ENCODE results near the gene CEACAM1.
"Not testable (repeated sequence)": the region's sequence is repeated elsewhere in the genome, so short reads cannot be mapped to it uniquely, and the experiment has no call there.

The CEACAM1 gene

DNA sequence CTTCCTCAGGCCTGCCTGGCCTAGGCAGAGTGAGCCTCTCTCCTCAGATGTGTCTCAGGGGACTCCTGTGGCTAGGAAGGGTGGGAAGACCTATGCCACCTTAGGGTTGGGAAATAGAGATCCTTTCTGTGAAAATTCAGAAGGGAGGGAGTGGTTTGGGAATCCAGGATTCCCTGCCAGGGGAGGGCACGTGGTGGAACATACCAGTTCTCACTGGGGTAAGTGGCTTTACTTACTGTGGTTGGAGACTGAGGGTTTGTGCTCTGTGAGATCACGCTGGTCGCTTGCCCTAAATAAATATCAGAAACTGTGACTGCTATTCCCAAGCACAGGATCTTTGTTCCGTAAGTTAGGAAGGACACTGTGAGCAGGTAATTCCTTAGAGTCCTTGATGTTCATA lies 16.9 kb downstream of the CEACAM1 start:
- DNase-seq (ENCODE audit: low spot score): no peak

DNA sequence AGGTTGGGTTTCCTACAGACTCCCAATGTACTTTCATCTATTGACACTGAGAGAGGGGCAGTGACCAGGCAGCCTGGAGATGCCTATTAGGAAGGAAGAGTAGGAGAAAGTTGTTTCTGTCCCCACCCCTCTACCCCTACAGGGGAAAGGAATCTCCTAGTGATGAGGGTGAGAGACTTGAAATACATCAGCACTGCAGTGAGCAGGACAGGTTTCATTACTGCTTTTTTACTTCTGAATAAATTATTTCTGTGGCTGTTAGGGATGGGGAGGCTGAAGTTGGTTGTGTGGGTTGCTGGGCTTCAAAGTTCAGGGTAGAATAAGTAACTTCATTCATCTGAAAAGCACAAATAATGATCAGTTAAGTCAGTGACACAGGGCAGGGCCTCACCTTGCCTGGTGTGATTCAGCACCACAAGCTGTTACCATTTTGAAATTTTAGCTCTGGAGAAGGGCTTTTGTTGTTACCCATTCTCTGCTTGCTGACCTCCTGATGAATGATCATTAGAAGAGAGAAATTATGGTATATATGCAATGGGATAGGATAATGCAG lies 19.3 kb downstream of the CEACAM1 start:
- no peak for DNase-seq (ENCODE audit: low spot score)

DNA sequence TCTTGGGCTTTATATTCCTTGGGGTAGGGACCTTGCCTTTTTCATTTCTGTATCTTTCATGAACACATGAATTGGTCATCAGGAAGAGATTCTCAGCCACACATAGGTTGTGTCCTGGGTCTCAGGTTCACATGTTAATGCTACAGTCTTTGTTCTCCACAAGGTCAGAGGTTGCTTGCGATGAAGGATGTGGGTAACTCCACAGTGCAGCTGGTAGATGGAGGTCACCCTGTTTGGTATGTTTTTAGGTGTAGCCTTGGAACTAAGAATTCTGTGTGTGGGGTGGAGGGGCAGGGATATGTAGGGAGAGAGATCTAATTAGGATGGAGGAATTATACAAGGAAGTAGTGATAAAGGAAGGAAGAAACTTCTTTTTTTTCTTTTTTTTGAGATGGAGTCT lies 23.2 kb downstream of the CEACAM1 start:
- DNase-seq (ENCODE audit: low spot score): no peak

DNA sequence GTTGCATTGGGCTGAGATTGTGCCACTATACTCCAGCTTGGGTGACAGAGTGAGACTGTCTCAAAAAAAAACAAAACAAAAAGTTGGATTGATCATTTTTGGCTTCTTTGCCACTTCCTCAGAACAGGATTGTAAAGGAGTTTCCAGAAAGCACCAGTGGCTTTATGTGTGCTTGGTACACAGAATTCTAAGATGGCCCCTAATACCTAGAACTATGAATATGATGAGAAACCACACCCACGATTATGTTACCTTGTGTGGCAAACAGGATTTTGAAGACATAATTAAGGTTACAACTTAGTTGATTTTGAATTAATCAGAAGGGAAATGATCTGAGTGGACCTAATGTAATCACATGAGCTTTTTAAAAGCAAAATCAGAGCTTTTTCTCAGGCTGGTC lies 26.5 kb downstream of the CEACAM1 start:
- peak; percentile 18 for DNase-seq (ENCODE audit: low spot score)

DNA sequence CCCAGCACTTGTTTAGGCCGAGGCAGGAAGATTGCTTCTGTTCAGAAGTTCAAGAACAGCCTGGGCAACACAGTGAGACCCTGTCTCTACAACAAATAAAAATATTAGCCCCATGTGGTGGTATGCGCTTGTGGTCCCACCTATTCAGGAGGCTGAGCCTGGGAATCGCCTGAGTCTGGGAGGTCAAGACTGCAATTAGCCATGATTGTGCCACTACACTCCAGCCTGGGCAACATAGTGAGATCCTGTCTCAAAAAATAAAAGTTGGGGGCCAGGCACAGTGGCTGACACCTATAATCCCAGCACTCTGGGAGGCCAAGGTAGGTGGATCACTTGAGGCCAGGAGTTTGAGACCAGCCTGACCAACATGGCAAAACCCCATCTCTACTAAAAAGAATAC lies 27.0 kb downstream of the CEACAM1 start:
- DNase-seq (ENCODE audit: low spot score): not testable (repeated sequence)

DNA sequence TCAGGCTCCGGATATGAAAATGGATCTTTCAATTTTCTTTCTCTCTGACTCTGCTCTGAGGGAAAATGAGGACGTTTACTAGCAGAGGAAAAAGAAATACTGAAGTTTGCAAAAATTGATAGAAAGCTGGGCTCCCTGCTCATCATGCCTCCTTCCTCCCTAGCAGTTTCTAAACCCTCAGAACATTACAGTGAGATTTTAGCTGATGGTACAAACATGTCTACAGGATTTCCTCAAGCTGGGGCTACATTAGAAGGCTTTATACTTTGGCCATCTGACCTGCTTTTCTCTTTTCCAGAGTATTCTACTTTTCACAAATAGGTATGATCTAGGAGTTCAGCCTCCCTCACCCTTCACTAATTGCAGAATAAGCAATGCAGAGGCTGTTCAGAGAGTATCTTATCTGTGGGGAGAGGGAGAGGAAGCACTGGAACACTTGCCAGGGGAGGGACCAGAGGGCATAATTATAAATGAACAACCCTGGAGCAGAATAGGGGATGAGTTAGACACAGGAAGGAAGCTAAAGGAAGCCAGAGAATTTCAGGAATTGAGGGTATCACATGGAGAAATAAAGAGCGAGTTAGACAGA lies 30.0 kb downstream of the CEACAM1 start:
- no peak for DNase-seq (ENCODE audit: low spot score)

DNA sequence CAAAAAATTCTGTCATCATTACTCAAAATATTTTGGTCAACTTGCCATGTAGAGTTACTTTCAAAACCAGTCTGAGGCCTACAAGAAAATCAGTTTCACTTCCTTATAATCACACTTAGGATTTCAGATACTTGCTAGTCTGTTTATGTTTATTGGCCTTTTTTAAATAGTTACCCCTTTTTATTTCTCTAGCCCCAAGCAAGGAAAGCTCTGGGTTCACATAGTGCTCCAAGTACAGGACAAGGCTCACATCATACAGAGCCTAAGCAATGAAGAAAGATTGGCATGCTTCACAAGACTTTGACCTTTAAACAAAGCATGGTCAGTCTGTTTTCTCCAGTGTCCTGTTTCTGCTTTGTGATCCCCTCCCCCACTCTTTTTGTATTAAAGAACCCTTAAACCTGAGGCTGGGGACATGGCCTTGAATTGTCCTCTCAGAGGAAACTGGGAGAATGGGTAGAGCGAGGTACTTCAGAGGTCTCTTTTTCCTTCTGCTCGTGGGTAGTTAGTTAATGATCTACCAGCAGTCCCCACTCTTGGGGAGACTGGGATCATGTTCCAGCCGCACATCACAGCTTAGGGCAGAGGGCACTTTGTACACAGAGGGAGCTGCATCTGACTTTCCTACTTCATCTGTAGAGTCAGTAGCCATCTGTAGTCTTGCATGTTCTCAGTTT lies 30.7 kb downstream of the CEACAM1 start:
- DNase-seq (ENCODE audit: low spot score): no peak

DNA sequence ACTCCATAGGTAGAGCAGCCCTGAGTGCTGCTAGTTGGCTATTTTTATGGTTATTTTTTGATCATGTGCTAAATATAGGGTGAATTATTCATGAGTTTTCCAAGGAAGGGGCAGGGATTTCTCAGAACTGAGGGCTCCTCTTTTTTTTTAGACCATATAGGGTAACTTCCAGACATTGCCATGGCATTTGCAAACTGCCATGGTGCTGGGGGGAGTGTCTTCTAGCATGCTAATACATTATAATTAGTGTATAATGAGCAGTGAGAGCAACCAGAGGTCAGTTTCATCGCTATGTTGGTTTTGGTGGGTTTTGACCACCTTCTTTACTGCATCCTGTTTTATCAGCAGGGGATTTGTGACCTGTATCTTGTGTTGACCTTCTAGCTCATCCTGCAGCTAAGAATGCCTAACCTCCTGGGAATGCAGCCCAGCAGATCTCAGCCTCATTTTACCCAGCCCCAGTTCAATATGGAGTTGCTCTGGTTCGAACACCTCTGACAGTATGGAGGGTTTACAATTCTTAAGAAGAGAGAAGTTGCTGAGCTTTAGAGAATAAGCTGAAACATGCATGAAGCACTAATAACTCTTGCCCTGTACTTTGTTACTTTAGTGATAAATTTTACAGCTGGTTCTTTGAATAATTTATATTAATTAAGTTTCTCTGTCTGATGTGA lies 31.7 kb downstream of the CEACAM1 start:
- no peak for DNase-seq (ENCODE audit: low spot score)

DNA sequence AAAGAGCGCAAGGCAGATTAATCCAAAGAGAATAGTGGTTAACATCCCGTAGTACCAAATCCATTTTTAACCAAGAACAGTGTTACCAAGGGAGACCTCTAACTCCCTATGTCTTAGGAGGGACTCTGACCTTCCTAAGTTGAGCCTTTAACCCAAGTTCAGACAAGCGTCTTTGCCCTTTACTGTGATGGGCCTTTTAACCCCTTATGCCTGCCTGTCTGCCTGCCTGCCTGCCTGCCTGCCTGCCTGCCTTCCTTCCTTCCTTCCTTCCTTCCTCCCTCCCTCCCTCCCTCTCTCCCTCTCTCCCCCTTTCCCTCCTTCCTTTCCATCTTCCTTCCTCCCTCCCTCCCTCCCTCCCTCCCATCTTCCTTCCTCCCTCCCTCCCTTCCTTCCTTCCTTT lies 32.6 kb downstream of the CEACAM1 start:
- DNase-seq (ENCODE audit: low spot score): no peak

DNA sequence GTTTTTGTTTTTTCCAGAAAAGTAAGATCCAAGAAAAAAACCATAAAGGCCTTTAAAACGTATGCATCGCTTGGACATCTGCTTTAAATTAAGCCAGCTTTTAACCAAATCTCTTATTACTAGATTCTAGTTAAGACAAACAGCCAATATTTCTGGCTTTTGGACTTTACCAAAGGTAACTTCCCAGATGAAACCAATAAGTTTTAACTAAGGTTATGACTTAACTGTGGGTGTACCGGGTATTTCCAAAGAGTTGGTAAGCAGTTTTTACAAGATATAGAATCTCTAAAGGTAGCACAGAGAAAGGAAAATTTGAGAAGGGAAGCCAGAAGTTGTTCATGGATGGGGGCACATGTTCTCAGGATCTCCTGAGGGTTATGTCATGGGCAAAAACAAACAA lies 34.0 kb downstream of the CEACAM1 start:
- DNase-seq (ENCODE audit: low spot score): no peak

DNA sequence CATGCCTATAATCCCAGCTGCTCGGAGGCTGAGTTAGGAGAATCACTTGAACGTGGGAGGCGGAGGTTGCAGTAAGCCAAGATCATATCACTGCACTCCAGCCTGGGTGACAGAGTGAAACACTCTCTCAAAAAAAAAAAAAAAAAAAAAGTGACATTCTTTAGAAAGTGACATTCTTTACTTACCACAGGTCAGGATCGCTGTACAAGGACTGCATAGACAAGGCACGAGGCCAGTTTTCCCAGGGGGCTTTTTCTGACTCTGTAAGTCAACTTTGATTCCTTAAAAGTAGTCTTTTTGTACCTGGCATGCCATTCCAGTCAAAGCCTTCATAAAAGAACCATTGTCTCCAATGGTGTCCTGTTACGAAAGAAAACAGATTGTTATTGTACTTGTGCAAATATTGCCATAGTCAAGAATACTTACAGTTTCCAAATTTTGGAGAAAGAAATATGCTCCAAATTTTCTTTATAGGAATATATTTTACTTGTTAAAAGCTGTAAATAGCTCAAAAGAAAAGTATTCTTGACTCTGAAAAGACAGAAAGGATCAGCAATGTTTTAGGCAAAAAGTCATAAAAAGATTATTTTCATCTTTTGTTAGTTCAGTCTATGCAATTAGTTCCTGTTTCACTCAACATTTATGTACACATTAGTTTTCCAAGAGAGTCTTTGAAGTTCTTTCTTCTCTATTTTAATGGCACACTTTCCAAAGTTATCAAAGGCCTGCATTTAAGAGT lies 39.3 kb downstream of the CEACAM1 start:
- DNase-seq (ENCODE audit: low spot score): no peak

DNA sequence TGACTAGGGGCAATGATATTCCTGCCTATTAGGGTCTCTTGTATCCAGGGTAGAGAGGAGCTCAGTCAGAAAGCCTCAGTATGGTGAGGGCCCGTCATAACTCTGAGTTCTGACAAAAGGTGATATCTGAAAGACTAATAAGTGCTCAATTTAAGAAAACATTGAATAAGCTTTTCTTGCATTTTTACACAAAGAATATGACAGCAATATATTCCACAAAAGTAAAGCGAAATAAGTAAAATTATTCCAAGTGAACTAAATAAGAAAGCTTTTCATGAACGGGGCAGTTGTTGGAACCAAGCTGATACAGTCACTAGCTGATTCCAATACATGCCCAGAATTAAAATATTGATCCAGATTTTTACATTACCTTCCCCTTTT lies 40.5 kb downstream of the CEACAM1 start:
- DNase-seq (ENCODE audit: low spot score): no peak

DNA sequence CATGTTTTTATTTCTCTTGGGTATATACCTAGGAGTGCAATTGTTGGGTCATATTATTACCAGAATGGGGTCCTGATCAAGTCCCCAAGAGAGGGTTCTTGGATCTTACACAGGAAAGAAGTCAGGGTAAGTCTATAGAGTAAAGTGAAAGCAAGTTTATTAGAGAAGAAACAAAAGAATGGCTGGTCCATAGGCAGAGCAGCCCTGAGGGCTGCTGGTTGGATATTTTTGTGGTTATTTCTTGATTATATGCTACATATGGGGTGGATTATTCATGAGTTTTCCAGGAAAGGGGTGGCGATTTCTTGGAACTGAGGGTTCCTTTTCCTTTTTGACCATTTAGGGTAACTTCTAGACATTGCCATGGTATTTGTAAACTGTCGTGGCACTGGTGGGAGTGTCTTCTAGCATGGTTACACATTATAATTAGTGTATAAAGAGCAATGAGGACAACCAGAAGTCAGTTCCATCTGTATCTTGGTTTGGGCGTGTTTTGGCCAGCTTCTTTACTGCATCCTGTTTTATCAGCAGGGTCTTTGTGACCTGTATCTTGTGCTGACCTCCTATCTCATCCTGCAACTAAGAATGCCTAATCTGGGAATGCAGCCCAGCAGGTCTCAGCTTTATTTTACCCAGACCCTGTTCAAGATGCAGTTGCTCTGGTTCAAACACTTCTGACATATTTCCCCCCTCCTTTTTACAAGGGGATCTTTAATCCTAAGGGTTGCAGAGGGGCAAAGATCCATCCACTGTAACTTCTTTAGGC lies 41.1 kb downstream of the CEACAM1 start:
- peak; percentile 7 for DNase-seq (ENCODE audit: low spot score)

DNA sequence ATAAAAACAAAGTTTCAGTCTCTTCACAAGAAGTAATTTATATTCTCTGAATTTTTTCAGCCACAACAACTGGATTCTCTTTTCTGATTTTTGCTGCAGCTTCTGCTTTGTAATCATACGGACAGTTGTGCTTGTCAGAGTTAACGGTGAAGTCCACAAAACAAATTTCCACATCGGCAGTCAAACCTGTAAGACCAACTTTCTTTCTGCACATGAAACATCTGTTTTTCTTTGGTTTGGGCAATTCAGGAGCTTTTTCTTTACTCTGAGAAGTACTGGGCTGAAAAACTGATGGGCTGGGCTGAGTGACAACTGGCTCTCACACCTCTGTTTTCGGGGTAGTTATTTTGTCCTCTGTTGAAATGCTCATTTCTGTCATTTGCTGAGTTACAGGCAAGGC lies 43.2 kb downstream of the CEACAM1 start:
- not testable (repeated sequence) for DNase-seq (ENCODE audit: low spot score)

DNA sequence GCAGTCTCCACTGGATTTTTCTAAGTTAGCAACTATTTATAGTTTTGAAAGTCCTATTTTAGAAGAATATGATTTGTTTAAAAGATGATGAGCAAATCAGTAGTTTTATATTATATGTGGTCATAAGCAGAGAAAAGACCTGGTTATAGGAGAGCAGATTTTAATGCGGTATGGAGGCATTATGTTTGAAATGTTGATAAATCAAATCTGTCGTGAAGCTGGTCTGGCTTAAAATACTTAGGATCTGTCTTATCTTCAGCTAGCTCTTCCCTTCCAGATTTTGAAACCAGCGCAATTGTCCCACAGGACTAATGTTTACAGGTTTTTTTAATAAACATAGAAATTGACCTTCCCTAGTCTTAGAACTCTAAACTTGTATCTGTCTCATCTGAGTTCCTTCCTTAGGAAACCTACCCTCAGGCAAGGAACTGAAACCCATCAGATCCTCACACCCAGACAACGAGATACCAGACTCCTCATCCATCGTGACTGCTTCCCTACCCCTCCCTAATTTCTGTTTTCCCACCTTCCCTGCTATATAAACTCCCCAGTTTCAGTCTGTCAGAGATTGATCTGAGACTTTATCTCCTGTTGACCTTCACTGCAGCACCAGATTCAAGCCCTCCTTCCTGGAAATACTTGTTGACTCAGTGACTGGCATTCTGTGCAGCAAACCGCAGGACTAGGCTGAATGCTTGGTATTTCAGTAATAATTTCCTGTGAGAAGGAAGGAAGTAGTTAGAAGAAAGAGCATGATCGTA lies 47.8 kb downstream of the CEACAM1 start:
- DNase-seq (ENCODE audit: low spot score): peak; percentile 57

DNA sequence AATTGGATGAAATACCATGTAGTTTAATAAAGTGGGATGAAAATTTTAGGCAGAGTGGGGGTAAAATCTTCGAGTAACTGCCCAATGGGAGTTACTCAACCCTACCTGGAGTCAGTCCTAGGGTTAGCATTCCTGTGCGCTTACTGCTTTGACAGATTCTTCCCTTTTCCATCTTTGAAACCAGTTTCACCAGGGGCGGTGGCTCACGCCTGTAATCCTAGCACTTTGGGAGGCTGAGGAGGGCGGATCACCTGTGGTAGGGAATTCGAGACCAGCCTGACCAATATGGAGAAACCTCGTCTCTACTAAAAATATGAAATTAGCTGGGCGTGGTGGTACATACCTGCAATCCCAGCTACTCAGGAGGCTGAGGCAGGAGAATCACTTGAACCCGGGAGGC lies 48.5 kb downstream of the CEACAM1 start:
- DNase-seq (ENCODE audit: low spot score): no peak

DNA sequence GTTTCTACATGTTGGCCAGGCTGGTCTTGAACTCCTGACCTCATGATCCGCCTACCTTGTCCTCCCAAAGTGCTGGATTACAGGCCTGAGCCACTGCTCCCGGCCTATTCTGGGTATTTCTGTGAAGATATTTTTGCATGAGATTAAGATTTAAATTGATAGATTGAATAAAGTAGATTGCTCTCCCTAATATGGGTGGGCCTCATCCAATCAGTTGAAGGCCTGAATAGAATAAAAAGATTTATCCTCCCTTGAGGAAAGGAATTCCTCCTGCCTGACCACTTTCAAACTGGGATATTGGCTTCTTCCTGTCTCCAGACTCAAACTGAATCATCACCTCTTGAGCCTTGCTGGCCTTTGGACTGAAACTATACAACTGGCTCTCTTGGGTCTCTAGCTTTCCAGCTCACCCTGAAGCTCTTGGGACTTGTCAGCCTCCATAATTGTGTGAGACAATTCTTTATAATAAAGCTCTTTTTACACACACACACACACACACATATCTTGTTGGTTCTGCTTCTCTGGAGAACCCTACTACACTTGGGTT lies 49.4 kb downstream of the CEACAM1 start:
- no peak for DNase-seq (ENCODE audit: low spot score)

DNA sequence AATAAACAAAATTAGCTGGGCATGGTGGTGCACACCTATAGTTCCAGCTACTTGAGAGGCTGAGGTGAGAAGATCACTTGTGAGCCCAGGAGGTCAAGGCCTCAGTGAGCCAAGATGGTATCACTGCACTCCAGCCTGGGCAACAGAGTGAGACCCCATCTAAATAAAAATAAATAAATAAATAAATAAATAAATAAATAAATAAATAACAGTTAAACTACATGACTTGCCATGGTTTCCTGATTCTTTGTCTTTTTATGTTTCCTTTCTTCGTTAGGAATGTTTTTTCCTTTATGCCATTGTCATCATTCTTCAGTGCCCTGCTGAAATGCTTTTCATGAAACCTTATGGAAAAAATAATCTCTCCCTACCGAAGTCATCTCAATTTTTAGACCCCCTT lies 50.3 kb downstream of the CEACAM1 start:
- no peak for DNase-seq (ENCODE audit: low spot score)

DNA sequence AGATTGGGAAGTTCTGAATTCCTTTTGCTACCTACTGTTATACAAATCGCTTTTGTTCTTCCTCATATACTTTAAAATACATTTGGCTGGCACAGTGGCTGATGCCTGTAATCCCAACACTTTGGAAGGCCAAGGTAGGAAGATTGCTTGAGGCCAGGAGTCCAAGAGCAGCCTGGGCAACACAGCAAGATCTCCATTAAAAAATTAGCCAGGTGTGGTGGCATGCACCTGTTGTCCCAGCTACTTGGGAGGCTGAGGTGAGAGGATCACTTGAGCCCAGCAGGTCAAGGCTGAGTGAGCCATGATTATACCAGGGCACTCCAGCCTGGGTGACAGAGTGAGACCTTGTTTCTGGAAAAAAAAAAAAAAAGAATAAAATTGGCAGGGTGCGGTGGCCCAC lies 51.2 kb downstream of the CEACAM1 start:
- DNase-seq (ENCODE audit: low spot score): no peak

DNA sequence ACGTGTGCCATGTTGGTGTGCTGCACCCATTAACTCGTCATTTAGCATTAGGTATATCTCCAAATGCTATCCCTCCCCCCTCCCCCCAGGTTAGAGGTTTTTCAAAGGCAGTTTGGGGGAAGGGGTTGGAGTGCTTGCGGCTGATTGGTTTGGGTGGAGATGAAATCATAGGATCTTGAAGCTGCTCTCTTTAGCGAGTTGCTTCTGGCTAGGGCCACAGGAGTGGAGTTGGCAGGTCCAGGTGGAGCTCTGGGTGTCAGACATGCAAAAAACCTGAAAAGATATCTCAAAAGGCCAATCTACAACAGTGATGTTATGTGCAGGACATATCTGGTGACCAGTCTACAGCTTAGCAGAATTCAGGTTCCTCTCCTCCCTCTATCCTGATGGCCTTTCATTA lies 52.9 kb downstream of the CEACAM1 start:
- DNase-seq (ENCODE audit: low spot score): no peak

DNA sequence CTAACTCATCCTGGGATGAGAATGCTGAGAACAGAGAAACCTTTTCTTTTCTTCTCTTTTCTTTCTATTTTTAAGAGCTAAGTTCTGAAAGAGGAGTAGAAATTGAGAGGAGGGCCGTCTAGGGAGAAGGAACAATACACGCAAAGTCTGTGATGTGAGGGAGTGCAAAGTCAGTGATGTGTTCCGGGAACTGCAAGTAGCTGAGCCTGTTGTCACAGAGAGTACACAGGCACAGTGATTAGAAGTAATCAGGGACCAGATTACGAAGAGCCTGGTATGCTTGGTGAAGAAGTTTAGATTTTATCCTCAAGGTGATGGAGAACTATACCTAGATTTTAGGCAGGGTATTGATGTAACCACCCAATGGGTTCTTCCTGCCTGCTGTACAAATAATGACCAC lies 53.5 kb downstream of the CEACAM1 start:
- no peak for DNase-seq (ENCODE audit: low spot score)
